Stimulated activated CD8-positive, alpha-beta memory T cell treated with anti-CD3 and anti-CD28 coated beads, Interleukin-15, amount 100 ng/mL, for 24 hours (primary cell): ENCODE results near the gene COG5.
A peak's percentile ranks its signal among the peaks of the same experiment; 100 is the strongest.
"Not testable (repeated sequence)": the region's sequence is repeated elsewhere in the genome, so short reads cannot be mapped to it uniquely, and the experiment has no call there.

ENCODE experiments used
- DNase-seq: peaks from one replicate; pipeline ENCODE4 v3.0.0-alpha.2; 2020; ENCODE audit warnings: low read depth

The COG5 gene

GRCh38 chr7:107179326-107180164 lies 384.2 kb downstream of the COG5 start:
- no peak for DNase-seq

DNA sequence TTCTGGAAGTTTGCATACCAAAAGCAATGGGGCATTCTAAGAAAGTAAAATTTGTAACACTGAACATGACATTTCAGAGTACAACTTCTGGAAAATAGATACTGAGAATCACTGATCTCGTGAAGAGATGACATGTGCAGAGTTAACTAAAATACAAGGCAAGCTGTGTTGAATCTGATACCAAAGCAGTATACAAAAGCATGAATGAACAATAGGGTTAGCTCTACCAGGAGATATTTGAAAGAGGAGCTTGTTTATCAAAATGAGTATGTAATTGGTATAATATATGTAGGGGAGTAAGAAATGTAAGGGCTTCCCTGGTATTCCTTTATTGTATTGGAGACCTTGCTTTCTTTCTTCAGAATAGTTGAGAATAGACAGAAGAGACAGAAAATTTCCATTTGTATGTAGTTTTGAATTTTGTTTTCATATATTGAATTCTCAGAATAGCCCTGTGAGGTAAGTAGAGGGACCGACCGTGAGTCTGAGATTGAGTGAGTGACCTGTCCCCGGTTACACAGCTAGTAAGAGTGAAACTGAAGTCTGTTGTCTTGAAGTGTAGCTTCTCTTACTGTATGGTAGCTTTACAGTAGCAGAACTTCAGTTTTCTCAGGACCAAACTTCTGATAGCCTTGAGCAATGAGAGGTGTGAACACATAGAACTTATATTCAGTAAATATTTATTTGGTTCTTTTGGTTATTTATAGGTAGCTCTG lies 389.9 kb downstream of the COG5 start:
- no peak for DNase-seq

DNA sequence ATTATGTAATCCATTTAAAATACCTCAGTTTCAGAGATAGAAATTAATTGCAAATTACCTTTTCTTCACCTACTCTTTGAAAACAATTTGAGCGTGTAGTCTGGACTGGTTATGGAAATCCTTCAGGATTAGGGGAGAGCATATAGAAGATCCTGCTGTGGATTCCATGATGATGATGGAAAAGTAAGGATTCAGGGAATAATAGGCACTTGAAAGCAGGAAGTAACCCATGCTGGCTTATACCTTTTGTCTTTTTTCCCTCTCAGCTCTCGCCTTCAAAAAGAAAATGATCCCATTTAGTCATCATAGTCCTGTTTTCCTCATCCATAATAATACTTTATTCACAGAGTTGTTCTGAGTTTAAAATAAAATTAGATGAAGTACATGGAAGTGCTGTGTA lies 390.5 kb downstream of the COG5 start:
- no peak for DNase-seq

DNA sequence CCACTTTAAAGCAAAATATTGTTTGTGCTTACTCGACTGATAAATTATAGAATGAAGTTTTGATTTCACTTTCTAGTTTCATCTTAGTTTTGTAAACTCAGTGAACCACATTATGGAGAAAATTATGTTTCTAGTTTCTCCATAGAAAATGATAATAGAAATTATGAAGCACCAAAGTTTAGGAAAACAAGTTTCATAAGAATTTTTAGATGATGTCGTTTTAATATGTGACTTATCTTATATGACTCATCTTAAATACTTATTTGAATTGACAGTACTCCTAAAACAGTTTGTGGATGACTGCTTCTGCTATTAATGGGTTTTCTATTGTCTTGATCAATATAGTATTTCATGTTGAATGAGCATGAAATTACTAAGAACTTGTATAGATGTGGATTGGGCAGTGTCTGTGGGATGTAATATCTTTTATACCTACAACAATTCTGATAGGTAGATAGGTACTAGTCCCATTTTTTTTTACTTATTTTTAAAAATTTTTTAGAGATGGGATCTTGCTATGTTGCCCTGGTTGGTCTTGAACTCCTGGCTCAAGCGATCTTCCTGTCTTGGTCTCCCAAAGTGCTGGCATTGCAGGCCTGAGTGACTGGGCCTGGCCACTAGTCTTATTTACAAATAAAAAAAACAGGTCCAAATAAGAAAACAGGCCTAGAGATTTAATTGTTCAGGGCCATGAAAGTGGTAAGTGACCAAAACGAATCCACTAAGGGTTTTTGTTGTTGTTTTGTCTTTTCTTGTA lies 391.3 kb downstream of the COG5 start:
- DNase-seq = no peak

DNA sequence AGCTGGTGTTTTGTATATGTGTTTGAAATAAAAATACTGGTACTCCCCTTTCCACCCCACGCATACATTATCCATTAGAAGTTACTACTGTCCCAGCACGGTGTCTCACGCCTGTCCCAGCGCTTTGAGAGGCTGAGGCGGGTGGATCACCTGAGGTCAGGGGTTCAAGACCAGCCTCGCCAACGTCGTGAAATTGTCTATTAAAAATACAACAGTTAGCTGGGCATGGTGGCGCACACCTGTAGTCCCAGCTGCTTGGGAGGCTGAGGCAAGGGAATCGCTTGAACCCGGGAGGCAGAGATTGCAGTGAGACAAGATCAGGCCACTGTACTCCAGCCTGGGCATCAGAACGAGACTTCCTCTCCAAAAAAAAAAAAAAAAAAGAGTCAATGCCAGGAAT lies 392.2 kb downstream of the COG5 start:
- DNase-seq = no peak

DNA sequence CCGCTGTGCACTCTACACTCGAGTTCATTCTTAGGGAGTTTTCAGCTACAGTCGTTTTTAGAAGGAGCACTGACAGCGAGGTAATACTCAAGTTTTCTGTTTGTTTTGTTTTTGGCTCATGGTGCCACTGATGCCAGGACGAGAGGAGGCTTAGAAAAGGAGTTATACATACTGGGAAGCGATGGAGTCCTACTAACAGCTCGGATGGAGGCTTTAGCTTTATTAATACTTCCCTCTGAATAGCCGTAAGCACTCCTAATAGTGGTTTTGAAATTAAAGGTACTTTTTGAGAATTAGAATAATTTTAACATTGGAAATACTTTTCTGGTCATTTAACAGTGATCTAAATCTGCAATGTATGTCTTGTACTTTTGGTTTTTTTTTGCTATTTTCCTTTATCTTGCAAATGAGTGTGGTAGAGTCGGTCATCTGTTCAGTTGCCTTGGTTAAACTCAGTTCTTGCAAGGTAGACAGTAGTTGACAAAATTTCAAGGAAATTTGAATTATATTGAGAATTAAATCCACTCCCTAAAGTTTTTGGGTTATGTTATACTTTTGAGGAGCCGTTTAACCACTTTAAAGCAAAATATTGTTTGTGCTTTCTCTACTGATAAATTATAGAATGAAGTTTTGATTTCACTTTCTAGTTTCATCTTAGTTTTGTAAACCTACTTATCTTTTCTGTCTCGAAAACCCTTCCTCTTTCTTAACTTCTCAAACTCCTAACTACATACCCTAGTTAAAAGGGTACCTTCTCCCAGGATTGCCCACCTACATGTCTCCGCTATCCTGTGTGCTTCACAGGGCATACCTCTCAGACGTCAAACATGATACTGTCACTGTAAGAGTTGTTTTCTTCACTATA lies 393.4 kb downstream of the COG5 start:
- no peak for DNase-seq

DNA sequence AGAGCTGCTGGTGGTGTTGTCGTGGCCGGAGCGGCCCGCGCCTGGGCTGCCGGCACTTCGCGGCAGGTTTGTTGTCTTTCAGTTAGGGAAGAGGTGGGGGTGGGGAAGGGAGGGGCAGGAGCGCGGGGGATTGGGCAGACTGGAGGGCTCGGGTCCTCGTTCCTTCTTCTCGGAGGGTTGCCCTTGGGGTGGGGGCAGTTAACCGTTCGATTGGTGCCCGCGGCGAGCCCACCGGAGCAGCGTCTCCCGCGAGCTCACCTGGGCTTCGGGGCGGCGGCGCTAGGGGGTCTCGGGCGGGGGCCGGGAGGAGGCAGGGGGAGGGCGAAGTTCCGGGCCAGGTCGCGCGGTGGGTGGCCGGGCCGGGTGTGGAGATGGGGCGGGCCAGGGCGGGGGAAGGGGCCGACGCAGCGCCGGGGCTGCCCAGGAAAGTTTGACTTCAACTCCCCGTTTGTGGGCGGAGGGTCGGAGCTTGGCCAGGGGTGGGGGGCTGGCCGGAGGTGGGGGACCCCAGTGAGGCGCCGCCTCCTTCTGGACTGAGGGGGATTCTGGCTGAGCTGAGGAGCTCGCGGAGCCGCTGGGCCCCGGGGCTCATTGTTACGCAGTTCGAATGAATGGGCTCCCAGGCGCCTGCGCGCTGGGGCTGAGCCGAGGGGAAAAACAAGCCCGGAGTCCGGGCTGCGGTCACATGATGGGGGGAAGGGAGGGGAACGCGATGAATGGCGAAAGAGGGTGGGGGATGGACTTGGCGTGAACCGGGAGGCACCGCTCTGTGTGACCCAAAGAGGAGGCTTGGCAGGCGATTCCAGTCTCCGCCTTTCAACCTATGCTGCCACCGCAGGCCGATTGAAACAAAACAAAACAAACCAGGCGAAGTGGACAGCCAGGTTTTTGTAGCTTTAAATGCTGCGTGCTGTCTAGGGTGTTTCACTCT lies 394.3 kb downstream of the COG5 start:
- DNase-seq = peak; percentile 71

- peak; percentile 86 for DNase-seq
Observed at GRCh38 chr7:107168233-107169119, 395.2 kb downstream of the COG5 start, which contains the start of gene HBP1. TSS of gene HBP1 (plus strand) at chr7:107169003. CDS start at chr7:107179894, 10,891 bp downstream.

DNA sequence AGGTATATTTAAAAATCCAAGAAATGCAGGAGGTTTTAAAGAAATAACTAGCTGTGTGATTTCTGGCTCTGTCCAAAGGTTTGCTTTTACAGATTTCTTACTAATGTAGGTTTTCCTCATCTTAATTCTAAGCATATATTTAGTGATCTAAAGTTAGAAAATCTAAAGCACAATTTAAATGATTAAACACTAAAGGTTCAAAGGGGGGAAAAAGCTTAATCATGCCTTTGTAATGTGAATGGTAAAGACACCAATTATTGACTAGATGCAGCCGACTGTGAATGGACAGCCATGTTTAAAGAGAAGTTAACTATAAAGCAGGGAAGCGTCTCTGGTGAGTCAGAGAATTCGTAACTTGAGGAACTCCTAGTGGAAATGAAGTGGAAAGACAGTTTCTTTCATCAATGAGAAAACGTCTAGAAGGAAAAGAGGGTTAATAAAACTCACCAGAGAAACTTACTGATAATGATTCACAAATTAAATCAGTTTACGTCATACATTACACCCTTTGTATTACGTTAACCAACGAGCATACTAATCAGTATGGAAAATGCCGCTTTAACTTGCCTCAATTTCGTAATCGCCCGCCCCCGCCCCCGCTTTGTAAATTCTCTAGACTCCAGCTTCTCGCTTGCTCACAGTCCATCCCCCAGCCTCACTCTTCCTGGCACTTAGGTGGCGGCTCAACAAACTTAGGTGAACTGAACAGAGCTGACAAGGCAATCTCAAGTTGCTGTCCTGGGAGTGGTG lies 396.1 kb downstream of the COG5 start:
- no peak for DNase-seq

- no peak for DNase-seq
Observed at GRCh38 chr7:107166736-107167426, 396.8 kb downstream of the COG5 start.

GRCh38 chr7:107165341-107165740 lies 398.4 kb downstream of the COG5 start:
- DNase-seq = no peak

GRCh38 chr7:107164092-107164491 lies 399.6 kb downstream of the COG5 start:
- no peak for DNase-seq

DNA sequence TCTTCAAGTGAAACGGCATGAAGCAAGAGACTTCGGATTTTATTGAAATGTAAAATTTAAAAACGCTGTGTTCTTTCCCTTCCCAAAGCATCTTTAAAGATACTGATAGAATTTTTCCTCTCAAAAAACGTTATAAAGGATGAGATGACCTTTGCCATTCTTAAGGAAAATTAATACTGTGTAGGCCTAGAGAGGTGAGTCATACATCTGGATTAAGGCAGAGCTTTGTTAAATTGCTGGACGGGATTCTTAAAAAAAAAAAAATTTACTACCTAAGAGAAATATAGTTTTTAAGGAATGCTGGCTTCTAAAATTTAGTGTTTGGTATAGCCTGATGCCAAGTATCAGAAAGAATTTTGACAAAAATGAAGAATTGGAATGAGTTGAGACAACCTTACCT lies 401.2 kb downstream of the COG5 start:
- DNase-seq = no peak

DNA sequence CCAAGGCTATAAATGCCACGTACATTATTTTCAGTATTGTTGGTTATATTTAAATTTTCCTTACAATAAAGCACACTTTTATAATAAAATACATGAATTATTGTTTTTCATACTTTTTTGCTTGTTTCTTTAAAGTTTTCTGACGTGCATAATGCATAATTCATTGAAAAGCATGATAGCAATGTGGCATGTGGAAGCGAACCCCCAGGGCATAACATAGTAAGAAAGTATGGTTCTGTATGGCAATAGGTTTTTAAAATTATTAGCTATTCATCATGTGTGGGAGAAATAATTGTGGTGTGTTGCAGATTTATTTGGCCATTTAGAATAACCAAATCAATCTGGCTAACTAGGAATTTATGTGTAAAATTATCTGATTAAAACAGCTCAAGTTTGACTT lies 402.3 kb downstream of the COG5 start:
- no peak for DNase-seq

DNA sequence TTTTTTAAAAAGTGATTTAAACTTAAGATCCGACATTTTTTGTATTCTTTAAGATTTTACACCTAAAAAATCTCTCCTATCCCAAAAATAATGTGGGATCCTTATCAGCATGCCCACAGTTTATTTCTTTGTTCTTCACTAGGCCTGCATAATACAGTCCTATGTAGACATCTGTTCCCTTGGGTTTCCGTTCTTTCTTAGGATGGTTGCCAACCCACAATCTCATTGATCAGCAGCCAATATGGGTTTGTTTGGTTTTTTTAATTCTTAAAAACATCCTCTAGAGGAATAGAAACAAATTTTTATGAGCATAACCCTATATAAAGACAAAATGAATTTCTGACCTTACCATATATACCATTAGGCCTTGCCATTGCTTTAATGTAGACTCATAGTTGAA lies 403.3 kb downstream of the COG5 start:
- DNase-seq = no peak

DNA sequence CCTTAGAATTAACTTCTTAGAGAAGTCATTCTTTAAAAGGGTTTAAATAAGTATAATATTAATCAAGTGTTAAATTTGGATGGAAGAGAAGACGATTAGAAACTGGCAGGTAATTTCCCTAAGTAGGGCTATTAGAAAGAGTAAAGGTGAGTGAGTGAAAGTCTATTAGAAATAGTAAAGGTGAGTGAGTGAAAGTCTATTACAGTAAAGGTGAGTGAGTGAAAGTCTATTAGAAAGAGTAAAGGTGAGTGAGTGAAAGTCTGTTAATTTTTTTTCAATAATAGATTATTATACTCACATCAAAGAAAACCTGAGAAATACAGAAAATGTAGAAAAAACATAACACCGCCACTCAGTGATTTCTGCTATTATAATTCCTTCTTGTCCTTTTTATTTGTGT lies 405.7 kb downstream of the COG5 start:
- DNase-seq = no peak

GRCh38 chr7:107157091-107157490 lies 406.6 kb downstream of the COG5 start:
- no peak for DNase-seq

- DNase-seq = not testable (repeated sequence)
Observed at GRCh38 chr7:107155726-107156125, 408.0 kb downstream of the COG5 start.
